Chondrocyte (in vitro differentiated cells): ENCODE data around the gene ALDOC. TPM values are rescaled to one million over a fixed set of nuclear protein-coding genes. Genes with fewer than 3 reads are reported as not detected.

Source experiments
- DNase-seq: peaks from one replicate; pipeline ENCODE4 v3.0.0; 2021; ENCODE audit warnings: mixed read lengths, low spot score
- H3K27ac Mint-ChIP-seq: one replicate; pipeline ENCODE4 v1.8.0; 2021; ENCODE audit warnings: mild to moderate bottlenecking, moderate library complexity, mixed read lengths; ENCODE audit not compliant: unreplicated experiment
- H3K27me3 Mint-ChIP-seq: 2 replicates; pipeline ENCODE4 v1.8.0; 2021; ENCODE audit warnings: low read depth, mixed read lengths
- H3K36me3 Mint-ChIP-seq: 2 replicates; pipeline ENCODE4 v1.8.0; 2021; ENCODE audit warnings: low read depth, mixed read lengths
- H3K4me1 Mint-ChIP-seq: 2 replicates; pipeline ENCODE4 v1.8.0; 2021; ENCODE audit warnings: low read depth, mild to moderate bottlenecking, mixed read lengths
- H3K4me3 Mint-ChIP-seq: one replicate; pipeline ENCODE4 v1.8.0; 2021; ENCODE audit warnings: mild to moderate bottlenecking, moderate library complexity, mixed read lengths; ENCODE audit not compliant: unreplicated experiment
- H3K9me3 Mint-ChIP-seq: 2 replicates; pipeline ENCODE4 v1.8.0; 2021; ENCODE audit warnings: low read depth, mixed read lengths
- total RNA-seq: library from RNA; stranded (reverse); gene quantifications from 3 replicates; pipeline ENCODE4 v1.2.1, GENCODE V29; 2021
- TF ChIP-seq, protein P1 (sequence below): fragments of 200-600 bp; sonication (generic); IDR thresholded peaks from 2 replicates; pipeline ENCODE4 v1.5.0; 2021; ENCODE audit warnings: antibody characterized with exemption, mild to moderate bottlenecking, moderate library complexity

The ALDOC gene
- total RNA-seq, 1 donor from 2014 or later: 9.5 TPM

DNA sequence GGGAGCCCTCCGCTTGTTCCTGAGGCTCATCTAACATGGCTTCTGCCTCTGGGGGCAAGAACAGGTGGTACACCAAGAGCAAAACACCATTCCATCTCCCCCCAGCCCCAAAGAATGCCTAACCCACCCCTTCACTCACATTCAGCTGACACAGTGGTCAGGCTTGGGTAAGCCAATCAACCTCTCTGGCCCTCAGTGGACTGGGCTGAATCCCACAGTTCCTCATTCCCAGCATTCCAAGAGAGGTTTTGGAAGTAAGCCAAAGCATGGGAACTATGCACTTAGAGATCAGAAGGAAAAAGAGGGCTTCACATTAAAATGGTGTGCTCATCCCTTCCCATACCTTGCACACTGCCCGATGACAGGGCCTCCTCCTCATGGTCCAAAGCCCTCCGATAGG, 13.2 kb downstream of the ALDOC start:
- TF ChIP-seq, protein P1, sequence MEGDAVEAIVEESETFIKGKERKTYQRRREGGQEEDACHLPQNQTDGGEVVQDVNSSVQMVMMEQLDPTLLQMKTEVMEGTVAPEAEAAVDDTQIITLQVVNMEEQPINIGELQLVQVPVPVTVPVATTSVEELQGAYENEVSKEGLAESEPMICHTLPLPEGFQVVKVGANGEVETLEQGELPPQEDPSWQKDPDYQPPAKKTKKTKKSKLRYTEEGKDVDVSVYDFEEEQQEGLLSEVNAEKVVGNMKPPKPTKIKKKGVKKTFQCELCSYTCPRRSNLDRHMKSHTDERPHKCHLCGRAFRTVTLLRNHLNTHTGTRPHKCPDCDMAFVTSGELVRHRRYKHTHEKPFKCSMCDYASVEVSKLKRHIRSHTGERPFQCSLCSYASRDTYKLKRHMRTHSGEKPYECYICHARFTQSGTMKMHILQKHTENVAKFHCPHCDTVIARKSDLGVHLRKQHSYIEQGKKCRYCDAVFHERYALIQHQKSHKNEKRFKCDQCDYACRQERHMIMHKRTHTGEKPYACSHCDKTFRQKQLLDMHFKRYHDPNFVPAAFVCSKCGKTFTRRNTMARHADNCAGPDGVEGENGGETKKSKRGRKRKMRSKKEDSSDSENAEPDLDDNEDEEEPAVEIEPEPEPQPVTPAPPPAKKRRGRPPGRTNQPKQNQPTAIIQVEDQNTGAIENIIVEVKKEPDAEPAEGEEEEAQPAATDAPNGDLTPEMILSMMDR: no peak
- Mint-ChIP-seq H3K36me3 (peaks cover 19% of the 10 kb centered on the region), H3K4me1 (peaks cover 12% of the 10 kb centered on the region), H3K27me3 (no peaks in the 10 kb centered on the region), H3K9me3 (no peaks in the 10 kb centered on the region), H3K4me3 (no peak overlapping the region), H3K27ac (peak overlapping the region; percentile 63)
- DNase-seq: no peak

DNA sequence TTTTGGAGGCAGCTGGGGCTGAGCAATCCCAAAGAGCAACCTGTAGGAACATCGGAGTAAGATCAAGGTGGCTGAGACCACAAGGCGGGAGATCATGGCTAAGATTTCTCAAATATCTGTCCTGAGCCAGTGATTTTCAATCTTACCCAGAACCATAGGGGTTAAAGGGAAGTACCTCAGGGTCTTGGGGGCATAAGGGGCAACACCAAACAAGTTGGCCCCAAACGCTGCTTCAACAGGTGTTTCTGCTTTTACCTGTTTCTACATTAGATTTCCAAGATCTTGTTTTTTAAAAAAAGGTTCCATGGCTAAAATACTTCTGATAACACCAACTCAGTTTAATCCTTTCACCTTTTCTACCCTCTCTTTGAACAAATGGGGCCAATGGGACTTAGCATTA, 21.7 kb downstream of the ALDOC start:
- Mint-ChIP-seq H3K4me3 (no peak overlapping the region), H3K36me3 (peaks cover 39% of the 10 kb centered on the region)
- TF ChIP-seq, protein P1: no peak

DNA sequence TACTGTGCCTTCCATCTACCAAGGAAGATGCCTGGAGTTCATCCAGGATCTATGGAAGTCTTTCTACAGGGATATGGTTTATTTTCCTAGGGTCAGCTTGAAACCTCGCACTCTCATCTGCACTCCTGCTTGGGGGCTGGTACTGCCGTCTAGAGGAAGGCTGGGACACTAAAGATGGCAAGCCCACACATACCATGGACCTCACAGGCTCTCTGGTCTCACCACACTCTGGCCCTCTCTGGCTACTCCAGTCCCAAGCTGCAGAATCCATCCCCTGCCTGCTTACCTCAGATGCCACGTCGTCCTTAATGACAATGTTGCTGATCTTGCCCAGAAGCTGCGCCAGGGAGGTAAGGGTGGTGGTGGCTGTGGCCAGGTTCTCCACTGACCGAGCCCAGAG, 22.1 kb downstream of the ALDOC start:
- peak; percentile 35 for DNase-seq
- H3K4me1 Mint-ChIP-seq: peaks cover 26% of the 10 kb centered on the region
- H3K36me3 Mint-ChIP-seq: peaks cover 34% of the 10 kb centered on the region
- H3K27ac Mint-ChIP-seq: no peak overlapping the region
- H3K4me3 Mint-ChIP-seq: no peak overlapping the region
- TF ChIP-seq, protein P1: no peak
- no peaks in the 10 kb centered on the region for H3K27me3 Mint-ChIP-seq
- no peaks in the 10 kb centered on the region for H3K9me3 Mint-ChIP-seq

More for the DNA sequence above, 21.7 kb downstream of the ALDOC start:
- Mint-ChIP-seq H3K27ac (no peak overlapping the region), H3K27me3 (no peaks in the 10 kb centered on the region), H3K9me3 (no peaks in the 10 kb centered on the region), H3K4me1 (peaks cover 24% of the 10 kb centered on the region)
- no peak for DNase-seq

DNA sequence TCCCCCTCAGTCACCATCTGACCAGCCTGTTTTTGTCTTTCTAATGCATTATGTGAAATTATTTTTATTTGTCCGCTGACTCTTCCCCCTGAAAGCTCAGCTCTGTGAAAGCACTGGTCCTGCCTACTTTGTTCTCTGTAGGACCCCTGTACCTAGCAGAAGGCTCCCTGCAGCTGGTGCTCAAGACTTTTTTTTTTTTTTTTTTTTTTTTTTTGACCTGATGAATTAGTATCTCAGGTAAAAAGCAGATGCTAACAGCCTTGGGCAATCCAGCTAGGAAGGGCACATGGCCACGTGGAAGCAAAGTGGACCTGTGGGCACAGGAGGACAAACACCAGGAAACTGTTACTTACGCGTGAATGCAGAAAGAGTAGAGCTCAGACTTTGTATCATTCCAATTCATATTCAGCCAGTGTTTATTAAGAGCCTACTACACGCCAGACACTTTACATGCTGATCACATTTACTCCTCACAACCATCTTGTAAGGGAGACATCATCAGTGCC, 23.6 kb downstream of the ALDOC start:
- peak; percentile 15 for DNase-seq
- Mint-ChIP-seq H3K4me1 (peaks cover 26% of the 10 kb centered on the region), H3K27ac (peak overlapping the region; percentile 82), H3K9me3 (no peaks in the 10 kb centered on the region), H3K4me3 (peak overlapping the region; percentile 95), H3K36me3 (peaks cover 28% of the 10 kb centered on the region), H3K27me3 (no peaks in the 10 kb centered on the region)
- TF ChIP-seq, protein P1: no peak

DNA sequence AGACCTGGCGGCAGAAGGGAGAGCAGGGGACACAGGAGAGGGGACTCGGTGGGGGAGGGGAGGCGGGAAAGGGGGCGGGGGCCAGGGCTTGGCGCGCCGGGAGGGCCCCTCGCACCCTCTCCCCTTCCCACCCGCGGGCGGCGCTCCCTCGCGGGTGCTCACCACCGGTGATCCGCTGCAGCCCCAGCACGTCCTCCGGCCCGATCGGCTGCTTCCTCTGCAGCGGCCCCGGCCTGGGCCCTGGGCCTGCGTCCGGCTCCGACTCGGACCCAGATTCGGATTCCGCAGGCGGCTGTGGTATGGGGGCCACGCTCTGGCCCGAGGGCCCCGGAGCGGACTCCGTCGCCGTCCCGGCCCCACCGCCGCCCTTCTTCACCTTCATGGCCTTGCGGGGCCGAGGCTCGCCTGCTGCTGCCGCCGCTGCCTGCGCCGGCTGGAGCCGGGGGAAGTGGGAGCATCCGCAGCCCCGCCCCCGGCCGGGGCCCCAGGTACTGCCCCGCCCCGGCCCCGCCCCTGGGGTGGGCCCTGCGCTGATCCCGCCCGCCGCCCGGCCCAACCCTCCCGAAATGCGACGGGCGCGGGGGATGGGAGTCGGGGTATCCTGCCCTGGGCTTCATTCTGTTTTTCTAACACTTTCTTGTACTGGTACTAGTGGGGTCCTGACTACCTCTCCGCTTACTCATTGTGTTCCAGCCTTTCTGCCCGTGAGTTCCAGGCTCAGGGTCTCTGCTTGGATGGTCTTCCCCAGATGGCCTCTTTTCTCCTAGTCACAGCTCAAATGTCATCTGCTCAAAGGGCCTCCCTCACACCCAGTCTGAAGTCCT, 24.3 kb downstream of the ALDOC start, which contains the start of gene UNC119:
UNC119 (minus strand) TSS at position 449 of the 824 bp plus-strand sequence; CDS start at position 382, 67 bp downstream.
- H3K9me3 Mint-ChIP-seq: no peaks in the 10 kb centered on the region
- peaks cover 26% of the 10 kb centered on the region for H3K4me1 Mint-ChIP-seq
- TF ChIP-seq, protein P1: no peak
- peak within 1 kb of the TSS; percentile 87 for H3K27ac Mint-ChIP-seq
- peak; percentile 90 for DNase-seq
- H3K36me3 Mint-ChIP-seq: peaks cover 24% of the 10 kb centered on the region
- no peaks in the 10 kb centered on the region for H3K27me3 Mint-ChIP-seq
- H3K4me3 Mint-ChIP-seq: peak within 1 kb of the TSS; percentile 95
